GM12892 (cell line): Measurements from ENCODE around the gene CD24.

Source experiments
- POLR2A ChIP-seq: IDR thresholded peaks from 2 replicates; pipeline ENCODE4 v1.6.1; 2011; ENCODE audit warnings: low read depth, low read length, control low read depth
- POLR2AphosphoS5 ChIP-seq: IDR thresholded peaks from 2 replicates; pipeline ENCODE4 v1.6.1; 2011; ENCODE audit warnings: low read depth, low read length, control low read depth

DNA sequence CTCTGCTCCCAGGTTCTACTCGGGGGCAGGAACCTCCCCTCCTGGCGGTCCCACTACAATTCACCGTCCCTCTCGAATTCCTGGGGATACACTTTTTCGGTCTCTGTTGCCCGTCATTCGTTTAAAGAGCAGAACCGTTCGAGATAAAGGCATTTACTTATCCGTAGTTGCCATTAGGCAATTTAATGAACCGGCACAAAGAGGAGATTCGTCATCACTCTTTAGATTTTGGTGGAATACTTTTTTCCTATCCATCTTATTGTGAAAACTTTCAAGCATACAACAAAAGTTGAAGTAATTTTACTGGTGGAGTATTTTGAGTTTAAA is 1.2 kb upstream of the CD24 start:
- no peak for TF ChIP-seq POLR2AphosphoS5
- TF ChIP-seq POLR2A, result no peak
